ENCODE data around the gene GTF3C5.
"Not testable (repeated sequence)": the region's sequence is repeated elsewhere in the genome, so short reads cannot be mapped to it uniquely, and the experiment has no call there.

Gene GTF3C5

DNA sequence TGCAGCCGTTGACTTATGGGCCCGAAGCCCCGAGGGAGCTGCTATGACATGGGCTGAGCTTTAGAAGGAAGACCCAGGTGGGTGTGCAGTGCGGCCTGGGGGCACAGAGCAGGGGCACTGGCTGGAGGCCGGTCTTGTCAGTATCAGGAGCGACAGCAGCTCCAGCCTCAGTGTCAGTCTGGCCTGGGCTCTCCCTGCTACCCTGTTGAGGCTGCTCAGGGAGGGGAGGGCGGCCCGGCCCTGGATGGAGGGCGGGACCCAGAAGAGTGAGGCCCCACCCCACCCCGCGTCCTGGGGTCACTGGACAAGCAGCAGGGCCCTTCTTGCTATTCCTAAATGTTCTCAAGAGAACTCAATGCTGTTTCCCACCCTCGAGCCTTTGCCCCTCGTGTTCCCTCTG lies 34.3 kb upstream of the GTF3C5 start:
- TF ChIP-seq CTCF (IDR thresholded peaks at IDR 0.05; ENCODE audit: low read depth, low read length, missing control alignments): no peak
- in situ Hi-C loops (cut with HindIII; ENCODE audit: low sequenced_read_pairs): no loop called here
- no peak for DNase-seq (ENCODE audit: low read depth)
- no peak overlapping the region for H3K4me3 ChIP-seq (ENCODE audit: low read depth, low read length)

DNA sequence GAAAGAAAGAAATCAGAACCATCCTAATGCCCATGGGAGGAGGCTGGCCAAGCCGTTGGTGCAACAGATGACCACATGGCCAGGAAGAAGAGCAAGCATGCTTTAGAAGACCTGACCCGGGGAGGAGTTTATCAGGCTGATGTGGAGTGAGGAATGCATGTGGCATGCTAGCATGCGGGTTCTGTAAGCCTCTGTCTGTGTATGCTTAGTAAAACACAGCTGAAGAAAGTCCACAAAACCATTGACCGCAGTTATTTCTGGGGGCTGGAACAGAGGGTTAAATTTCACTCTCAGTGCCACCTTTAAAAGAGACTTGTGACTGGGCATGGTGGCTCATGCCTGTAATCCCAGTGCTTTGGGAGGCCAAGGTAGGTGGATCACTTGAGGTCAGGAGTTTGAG lies 33.2 kb upstream of the GTF3C5 start:
- in situ Hi-C loops (cut with HindIII; ENCODE audit: low sequenced_read_pairs): no loop called here
- no peak overlapping the region for H3K4me3 ChIP-seq (ENCODE audit: low read depth, low read length)
- DNase-seq (ENCODE audit: low read depth): no peak
- no peak for TF ChIP-seq CTCF (IDR thresholded peaks at IDR 0.05; ENCODE audit: low read depth, low read length, missing control alignments)

DNA sequence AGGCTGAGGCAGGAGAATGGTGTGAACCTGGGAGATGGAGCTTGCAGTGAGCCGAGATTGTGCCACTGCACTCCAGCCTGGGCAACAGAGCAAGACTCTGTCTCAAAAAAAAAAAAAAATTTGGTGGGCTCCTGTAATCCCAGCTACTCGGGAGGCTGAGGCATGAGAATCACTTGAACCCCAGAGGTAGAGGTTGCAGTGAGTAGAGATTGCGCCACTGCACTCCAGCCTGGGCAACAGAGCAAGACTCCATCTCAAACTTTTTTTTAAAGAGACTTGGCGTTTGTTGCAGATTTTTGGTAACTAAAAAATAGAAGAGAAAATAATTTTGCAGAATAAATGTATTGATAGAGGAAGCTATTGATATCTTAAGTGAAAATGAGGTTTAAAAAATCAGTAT lies 32.6 kb upstream of the GTF3C5 start:
- in situ Hi-C loops (cut with HindIII; ENCODE audit: low sequenced_read_pairs); H3K4me3 ChIP-seq (ENCODE audit: low read depth, low read length); DNase-seq (ENCODE audit: low read depth): not testable (repeated sequence)

DNA sequence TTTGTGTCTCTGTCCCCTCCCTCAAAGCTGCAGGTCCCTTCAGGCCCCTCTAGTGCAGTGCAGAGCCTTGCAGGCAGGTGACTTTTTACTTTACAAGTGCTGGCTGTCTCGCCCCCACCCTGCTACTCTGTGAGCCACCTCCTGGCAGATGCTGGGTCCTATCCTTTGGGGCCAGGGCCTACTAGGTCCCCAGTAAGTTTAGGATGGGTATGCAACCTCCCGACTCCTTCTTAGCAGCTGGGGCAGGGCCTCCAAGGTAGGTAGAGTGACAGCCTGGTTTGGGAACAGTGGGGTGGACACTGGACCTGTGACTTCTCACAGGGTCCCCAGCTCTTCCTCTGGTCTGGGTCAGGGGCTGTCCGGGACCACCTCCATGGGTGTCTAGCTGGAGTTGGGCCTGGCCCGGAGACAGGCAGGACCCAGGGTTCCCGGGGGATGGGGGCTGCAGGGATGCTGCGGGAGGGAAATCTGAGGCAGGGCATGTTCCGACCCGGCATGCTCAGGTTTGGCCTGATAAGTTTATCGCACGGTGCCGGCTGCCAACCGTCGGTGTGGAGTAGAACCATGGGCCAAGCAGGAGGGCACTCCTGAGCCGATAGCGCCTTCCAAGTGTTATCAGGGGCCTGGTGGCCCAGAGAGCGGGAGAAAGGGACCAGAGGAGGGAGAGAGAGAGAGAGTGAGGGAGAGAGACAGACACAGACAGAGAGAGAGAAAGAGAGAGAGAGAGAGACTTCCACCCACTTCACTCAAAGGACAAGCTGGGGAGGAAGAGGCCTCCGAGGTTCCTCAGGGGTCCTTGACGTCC lies 31.8 kb upstream of the GTF3C5 start:
- in situ Hi-C loops (cut with HindIII; ENCODE audit: low sequenced_read_pairs): no loop called here

DNA sequence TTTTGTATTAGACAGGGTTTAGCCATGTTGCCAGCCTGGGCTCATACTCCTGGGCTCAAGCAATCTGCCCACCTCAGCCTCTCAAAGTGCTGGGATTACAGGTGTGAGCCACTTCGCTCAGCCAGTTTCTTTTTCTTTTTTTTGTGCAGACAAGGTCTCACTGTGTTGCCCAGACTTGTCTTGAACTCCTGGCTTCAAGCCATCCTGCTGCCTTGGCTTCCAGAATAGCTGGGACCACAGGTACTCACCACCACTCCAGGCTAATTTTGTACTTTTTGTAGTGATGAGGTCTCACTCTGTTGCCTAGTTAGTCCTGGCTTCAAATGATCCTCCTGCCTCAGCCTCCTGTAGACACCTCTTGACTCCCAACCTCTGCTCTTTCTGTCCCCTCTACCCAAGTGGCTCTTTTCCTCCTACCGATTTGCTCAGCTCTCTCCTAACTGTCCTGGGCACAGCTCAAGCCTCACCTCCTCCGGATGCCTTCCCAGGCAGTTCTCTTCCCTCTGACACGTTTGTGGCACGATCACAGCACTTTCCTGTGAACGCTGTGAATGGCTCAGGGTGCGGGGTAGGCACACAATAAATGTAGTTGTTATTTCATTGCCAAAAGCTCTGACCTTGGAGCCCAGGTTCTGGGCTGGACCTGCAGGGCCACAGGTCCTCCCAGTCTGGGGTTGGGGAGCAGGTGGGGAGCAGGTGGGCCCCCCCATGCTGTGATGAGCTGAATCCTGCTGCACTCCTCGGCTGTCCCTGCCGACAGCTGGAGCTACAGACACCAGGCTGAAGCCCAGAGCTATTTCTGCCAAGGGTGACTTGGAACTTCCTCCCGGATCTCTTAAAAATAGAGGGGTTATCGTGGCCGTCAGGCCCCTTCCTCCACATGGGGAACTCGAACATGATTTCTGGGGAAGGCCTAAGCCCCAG lies 28.4 kb upstream of the GTF3C5 start:
- in situ Hi-C loops (cut with HindIII; ENCODE audit: low sequenced_read_pairs): no loop called here
- TF ChIP-seq CTCF (IDR thresholded peaks at IDR 0.05; ENCODE audit: low read depth, low read length, missing control alignments): no peak
- no peak for DNase-seq (ENCODE audit: low read depth)
- H3K4me3 ChIP-seq (ENCODE audit: low read depth, low read length): no peak overlapping the region

More for the DNA sequence above, 31.8 kb upstream of the GTF3C5 start:
- H3K4me3 ChIP-seq (ENCODE audit: low read depth, low read length): no peak overlapping the region
- no peak for DNase-seq (ENCODE audit: low read depth)
- no peak for TF ChIP-seq CTCF (IDR thresholded peaks at IDR 0.05; ENCODE audit: low read depth, low read length, missing control alignments)

GRCh38 chr9:133003071-133003461 lies 27.7 kb upstream of the GTF3C5 start:
- in situ Hi-C loops (cut with HindIII; ENCODE audit: low sequenced_read_pairs): no loop called here
- no peak for DNase-seq (ENCODE audit: low read depth)
- H3K4me3 ChIP-seq (ENCODE audit: low read depth, low read length): no peak overlapping the region
- TF ChIP-seq CTCF (IDR thresholded peaks at IDR 0.05; ENCODE audit: low read depth, low read length, missing control alignments): no peak

DNA sequence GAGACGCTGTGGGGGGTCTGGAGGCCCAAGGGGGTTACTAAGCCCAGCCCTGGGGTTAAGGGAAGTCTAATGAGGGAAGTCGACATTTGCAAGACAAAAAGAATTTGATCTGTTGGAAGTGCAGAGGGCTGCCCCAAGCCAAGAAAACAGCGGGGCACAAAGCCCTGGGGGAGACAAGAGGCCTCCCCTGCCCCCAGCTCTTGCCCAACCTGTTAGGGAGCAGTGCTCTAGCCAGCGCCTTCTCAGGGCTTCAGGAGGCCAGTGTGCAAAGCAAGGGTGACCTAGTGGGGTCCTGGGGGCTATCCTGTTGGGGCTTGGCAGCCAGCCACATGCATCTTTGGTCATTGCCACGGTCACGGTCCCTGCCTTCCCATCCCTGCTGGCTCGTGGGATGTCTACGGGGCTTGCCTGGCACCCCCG lies 27.1 kb upstream of the GTF3C5 start:
- in situ Hi-C loops (cut with HindIII; ENCODE audit: low sequenced_read_pairs): no loop called here
- no peak for DNase-seq (ENCODE audit: low read depth)
- TF ChIP-seq CTCF (IDR thresholded peaks at IDR 0.05; ENCODE audit: low read depth, low read length, missing control alignments): no peak
- H3K4me3 ChIP-seq (ENCODE audit: low read depth, low read length): no peak overlapping the region

Data from astrocyte of the cerebellum (primary cell).